GM18867 (cell line): ENCODE data around the gene AHSP.
"Not testable (repeated sequence)": the region's sequence is repeated elsewhere in the genome, so short reads cannot be mapped to it uniquely, and the experiment has no call there.

ENCODE experiments used
- ATAC-seq: cut with Tn5 transposase; IDR thresholded peaks from one replicate; pipeline ENCODE4 v1.9.1; 2021; ENCODE audit warnings: mild to moderate bottlenecking, moderate library complexity; ENCODE audit not compliant: unreplicated experiment

The AHSP gene, protein sequence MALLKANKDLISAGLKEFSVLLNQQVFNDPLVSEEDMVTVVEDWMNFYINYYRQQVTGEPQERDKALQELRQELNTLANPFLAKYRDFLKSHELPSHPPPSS

GRCh38 chr16:31527734-31528274 is at the start of gene AHSP:
Gene AHSP (plus strand): TSS chr16:31527900. CDS start chr16:31528140, 240 bp downstream.
- no peak for ATAC-seq

- ATAC-seq = no peak
These were observed 48.7 kb upstream of the AHSP start for GRCh38 chr16:31478956-31479355.

DNA sequence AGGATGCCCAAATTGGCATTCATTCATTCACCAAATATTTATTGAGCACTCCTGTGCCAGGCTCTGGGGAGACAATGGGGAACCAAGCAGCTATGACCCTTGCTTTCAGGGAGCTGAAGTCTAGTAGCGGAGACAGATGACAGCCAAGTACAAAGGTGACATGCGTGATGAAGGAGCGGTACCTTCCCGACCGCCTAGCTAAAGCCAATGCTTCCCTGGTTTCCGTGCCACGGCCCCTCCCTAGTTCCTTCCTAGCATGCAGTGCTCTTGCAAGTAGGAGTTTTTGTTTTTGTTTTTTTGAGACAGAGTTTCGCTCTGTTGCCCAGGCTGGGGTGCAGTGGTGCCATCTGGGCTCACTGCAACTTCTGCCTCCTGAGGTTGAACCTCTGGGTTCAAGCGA is 47.9 kb upstream of the AHSP start:
- ATAC-seq = no peak

DNA sequence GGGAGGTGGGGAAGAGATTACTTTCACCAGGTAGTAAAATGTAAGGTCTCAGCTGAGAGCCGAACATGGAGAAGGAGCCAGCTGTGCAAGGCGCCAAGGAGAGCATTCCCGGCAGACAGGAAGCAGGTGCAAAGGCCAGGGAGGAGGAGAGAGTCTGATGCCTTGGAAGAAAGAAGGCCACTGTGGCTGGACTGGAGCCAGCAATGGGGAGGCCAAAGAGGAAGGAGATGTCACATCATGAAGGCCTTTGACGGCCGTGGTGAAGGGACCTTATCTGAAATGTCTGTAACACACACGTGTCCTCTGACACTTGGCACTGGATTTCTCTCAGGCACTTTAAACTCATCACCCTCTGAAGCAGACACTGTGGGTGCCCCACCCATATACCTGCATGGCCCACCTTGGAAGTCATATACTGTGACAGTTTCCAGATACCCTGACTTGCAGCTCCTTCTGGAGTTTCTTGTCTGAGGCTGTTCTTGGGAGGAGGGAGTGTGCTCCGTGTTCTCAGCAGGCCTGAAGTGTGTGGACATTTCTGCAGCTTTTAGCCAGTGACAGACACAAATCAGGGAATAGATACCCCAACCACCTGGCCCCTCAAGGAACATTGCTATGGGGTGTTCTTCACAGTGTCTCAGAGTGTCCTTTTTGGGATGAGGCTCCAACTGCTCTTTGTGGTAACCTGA is 46.7 kb upstream of the AHSP start:
- ATAC-seq = no peak

GRCh38 chr16:31483081-31483480 is 44.6 kb upstream of the AHSP start, which contains the start of gene SLC5A2:
Gene SLC5A2 (plus strand): TSS chr16:31483123. CDS start chr16:31483137, 14 bp downstream.
- no peak for ATAC-seq

GRCh38 chr16:31484048-31484447 is 43.7 kb upstream of the AHSP start:
- not testable (repeated sequence) for ATAC-seq

DNA sequence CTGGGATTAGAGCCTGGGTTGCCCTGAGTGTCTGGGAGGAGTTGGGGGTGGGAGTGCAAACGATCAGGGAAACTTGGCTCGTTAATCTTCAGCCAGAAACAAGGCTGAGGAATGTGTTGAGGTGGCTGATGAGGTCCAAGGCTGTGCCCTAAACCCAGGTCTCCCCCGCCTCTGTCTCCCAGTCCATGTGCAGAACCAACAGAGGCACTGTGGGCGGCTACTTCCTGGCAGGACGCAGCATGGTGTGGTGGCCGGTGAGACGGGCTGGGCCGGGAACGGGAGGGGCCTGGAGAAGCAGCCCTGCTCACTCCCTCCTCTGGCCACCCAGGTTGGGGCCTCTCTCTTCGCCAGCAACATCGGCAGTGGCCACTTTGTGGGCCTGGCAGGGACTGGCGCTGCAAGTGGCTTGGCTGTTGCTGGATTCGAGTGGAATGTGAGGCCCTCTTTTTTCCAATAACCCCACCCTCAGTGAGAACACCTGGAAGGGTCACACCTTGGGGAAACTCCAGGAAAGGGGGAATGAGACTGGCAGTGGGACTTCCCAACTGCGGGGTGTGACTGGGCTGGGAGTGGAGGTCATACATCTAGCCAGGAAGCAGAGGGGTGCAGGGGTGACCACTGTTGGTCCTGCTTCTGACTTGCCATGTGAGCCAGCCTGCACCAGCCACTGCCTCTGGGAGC is 43.1 kb upstream of the AHSP start:
- no peak for ATAC-seq

- no peak for ATAC-seq
These were observed 42.1 kb upstream of the AHSP start for GRCh38 chr16:31485571-31485970.

DNA sequence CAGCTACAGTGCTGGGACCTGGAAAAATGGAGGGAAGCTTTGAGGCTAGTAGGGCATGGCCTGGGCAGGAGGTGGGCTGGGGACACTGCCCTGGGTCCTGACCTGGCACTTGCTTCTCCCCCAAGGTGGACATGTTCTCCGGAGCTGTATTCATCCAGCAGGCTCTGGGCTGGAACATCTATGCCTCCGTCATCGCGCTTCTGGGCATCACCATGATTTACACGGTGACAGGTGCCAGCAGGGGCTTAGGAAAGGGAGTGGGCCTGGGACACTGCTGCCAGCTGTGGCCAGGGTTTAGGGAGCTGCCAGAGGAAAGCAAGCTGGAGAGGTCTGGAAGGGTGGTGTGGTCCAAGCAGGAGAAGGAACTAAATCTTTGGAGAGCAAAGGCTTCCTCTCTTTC is 41.7 kb upstream of the AHSP start:
- ATAC-seq = no peak

DNA sequence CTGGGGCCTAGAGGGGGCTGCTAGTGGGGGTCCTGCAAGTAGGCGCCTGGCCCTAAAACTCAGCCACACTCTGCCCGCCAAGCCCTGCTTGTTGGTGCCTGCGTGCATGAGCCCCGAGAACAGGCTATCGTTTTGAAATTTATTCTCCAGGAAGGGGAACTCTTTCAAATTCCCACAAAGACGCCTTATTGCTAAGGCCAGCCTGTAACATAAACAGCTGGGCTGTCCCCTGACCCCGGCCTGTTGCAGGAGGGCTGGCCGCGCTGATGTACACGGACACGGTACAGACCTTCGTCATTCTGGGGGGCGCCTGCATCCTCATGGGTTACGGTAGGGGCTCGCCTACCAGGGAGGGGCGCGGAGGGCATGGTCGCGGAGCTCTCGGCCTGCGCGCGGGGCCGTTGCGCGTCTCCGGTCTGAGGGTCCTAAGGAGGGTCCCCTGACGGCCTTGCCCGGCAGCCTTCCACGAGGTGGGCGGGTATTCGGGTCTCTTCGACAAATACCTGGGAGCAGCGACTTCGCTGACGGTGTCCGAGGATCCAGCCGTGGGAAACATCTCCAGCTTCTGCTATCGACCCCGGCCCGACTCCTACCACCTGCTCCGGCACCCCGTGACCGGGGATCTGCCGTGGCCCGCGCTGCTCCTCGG is 40.5 kb upstream of the AHSP start:
- no peak for ATAC-seq

- ATAC-seq = peak; percentile 85
These were observed 39.8 kb upstream of the AHSP start for GRCh38 chr16:31487720-31488467.

- no peak for ATAC-seq
These were observed 39.0 kb upstream of the AHSP start for GRCh38 chr16:31488468-31489297.

- ATAC-seq = no peak
These were observed 38.5 kb upstream of the AHSP start for GRCh38 chr16:31489298-31489564.

- ATAC-seq = no peak
These were observed 37.8 kb upstream of the AHSP start for GRCh38 chr16:31489616-31490584.

DNA sequence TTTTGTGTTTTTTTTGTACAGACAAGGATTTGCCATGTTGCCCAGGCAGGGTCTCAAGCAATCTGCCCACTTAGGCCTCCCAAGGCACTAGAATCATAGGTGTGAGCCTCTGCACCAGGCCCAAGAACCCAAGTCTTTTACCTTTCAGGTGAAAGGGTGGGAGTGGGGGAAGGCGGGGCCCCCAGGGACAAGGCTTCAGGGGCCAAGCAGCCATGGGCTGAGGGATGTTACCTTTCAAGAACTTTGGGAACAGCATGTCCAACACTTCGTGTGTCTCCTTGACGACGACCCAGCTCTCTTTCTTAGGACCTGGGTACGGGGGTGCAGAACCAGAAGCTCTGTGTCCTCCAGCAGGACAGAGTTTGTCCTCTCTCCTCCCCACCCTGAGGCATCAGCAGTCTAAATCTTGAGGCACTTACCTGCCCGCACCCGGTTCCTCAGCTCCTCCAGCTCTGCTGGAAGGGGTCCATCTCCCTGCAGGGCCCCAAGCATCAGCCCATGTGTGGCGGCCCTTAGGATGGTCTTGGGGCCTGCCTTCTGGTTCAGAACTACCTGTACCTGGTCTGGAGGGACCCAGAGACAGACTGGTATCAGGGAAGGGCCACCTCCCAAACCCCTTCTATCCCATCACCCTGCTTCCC is 35.8 kb upstream of the AHSP start:
- ATAC-seq = no peak

- ATAC-seq = no peak
These were observed 34.1 kb upstream of the AHSP start for GRCh38 chr16:31493506-31494125.

GRCh38 chr16:31496670-31497069 is 31.0 kb upstream of the AHSP start:
- ATAC-seq = no peak

DNA sequence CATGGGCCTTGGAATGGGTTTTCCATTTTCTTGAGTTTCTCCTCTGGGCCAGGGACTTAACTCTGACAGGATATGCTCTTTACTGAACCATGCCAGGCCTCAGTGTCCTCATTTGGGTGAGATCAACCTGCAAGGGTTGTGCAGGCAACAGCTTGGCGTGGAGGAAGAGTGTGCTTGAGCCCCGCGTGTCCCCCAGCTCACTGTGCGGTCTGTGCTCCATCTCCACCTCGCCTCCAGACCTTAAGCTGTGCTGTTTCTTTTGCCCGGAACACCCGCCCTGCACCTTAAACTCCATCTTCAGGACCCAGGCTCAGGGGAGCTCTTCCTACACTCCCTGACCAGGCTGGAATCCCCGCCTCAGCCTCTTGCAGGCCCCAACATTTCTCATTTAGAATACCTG is 29.2 kb upstream of the AHSP start:
- no peak for ATAC-seq
